A673 (cell line): ENCODE data around the gene IL17A. TPM values are rescaled to one million over a fixed set of nuclear protein-coding genes. Genes with fewer than 3 reads are reported as not detected.
"Not testable (repeated sequence)": the region's sequence is repeated elsewhere in the genome, so short reads cannot be mapped to it uniquely, and the experiment has no call there.

Source experiments
- BruUV-seq: library from RNA; stranded (reverse); fragments of 400-500 nt; replicated peaks from 2 replicates; lab custom pipeline; 2021; lab: Mats Ljungman, UMichigan
- CTCF ChIA-PET: fragments of 300-600 bp; sonication (Branson Sonifier 250); formaldehyde crosslinking; loops from one replicate; lab custom pipeline; 2022; ENCODE audit warnings: antibody characterized with exemption; lab: Charles Lee
- POLR2A ChIA-PET: fragments of 300-600 bp; sonication (Branson Sonifier 250); formaldehyde crosslinking; loops from one replicate; lab custom pipeline; 2022; ENCODE audit warnings: antibody characterized with exemption; ENCODE audit not compliant: low non-redundant PET; lab: Charles Lee
- DNase-seq: peaks from one replicate; pipeline ENCODE4 v3.0.0-alpha.2; 2015; ENCODE audit warnings: low spot score
- H3K27ac ChIP-seq: fragments of 200-600 bp; sonication (generic); 2 replicates; pipeline ENCODE4 v1.5.1; 2016; ENCODE audit warnings: mixed run types, low read depth, mild to moderate bottlenecking, mixed read lengths, antibody characterized with exemption, low read length; ENCODE audit not compliant: poor library complexity, severe bottlenecking
- H3K27me3 ChIP-seq: fragments of 200-600 bp; sonication (generic); replicated peaks from 2 replicates; pipeline ENCODE4 v1.6.1; 2017; ENCODE audit warnings: mixed run types, low read depth, mild to moderate bottlenecking, mixed read lengths, antibody characterized with exemption, low read length; ENCODE audit not compliant: insufficient read depth, poor library complexity
- H3K36me3 ChIP-seq: fragments of 200-600 bp; sonication (generic); 2 replicates; pipeline ENCODE4 v1.6.1; 2016; ENCODE audit warnings: mixed run types, mild to moderate bottlenecking, mixed read lengths, antibody characterized with exemption, low read length; ENCODE audit not compliant: insufficient read depth, poor library complexity, severe bottlenecking
- H3K4me1 ChIP-seq: fragments of 200-600 bp; sonication (generic); 2 replicates; pipeline ENCODE4 v1.6.1; 2017; ENCODE audit warnings: mixed run types, mild to moderate bottlenecking, mixed read lengths, antibody characterized with exemption, low read length; ENCODE audit not compliant: insufficient read depth, poor library complexity, severe bottlenecking
- H3K4me3 ChIP-seq: fragments of 200-600 bp; sonication (generic); 2 replicates; pipeline ENCODE4 v1.5.1; 2016; ENCODE audit warnings: low read depth, mixed run types, mild to moderate bottlenecking, mixed read lengths, low read length; ENCODE audit not compliant: poor library complexity, severe bottlenecking
- H3K9me3 ChIP-seq: fragments of 200-600 bp; sonication (generic); 2 replicates; pipeline ENCODE4 v1.6.1; 2016; ENCODE audit warnings: mixed run types, low read depth, mild to moderate bottlenecking, mixed read lengths, antibody characterized with exemption, low read length; ENCODE audit not compliant: poor library complexity, severe bottlenecking
- CTCF ChIP-seq: fragments of 300-800, 200-600 bp; sonication (generic); conservative IDR thresholded peaks from 2 replicates; pipeline ENCODE4 v1.5.1; 2017; ENCODE audit warnings: low read depth, mild to moderate bottlenecking, antibody characterized with exemption, low read length, moderate library complexity, mixed read lengths
- EZH2 ChIP-seq: fragments of 200-600 bp; sonication (generic); IDR thresholded peaks from 2 replicates; pipeline ENCODE4 v1.6.1; 2017; ENCODE audit warnings: borderline replicate concordance, low read depth, mild to moderate bottlenecking, mixed read lengths, antibody characterized with exemption, low read length; ENCODE audit not compliant: poor library complexity, severe bottlenecking
- intact Hi-C: fragments of 100-400 bp; cut with micrococcal nuclease; formaldehyde crosslinking; loops from one replicate; pipeline ENCODE4 v1.10.0; 2022; ENCODE audit not compliant: unreplicated experiment
- total RNA-seq: library from RNA; stranded (reverse); gene quantifications from 2 replicates; pipeline ENCODE4 v1.2.3, GENCODE V29; 2021

IL17A gene
- total RNA-seq, 1 experiment from 2014 or later, result not detected

GRCh38 chr6:52167267-52167666 lies 18.9 kb upstream of the IL17A start:
- Histone ChIP-seq H3K4me1 (peaks cover 17% of the 10 kb centered on the region), H3K4me3 (no peak overlapping the region), H3K9me3 (no peaks in the 10 kb centered on the region), H3K27me3 (no peaks in the 10 kb centered on the region), H3K27ac (no peak overlapping the region), H3K36me3 (no peaks in the 10 kb centered on the region)
- ChIA-PET CTCF (interaction anchor here (0.5 kb wide), 1 partner anchor 240 kb away, joined by 11 read pairs; no protein-coding TSS in a partner anchor), POLR2A (no interaction called here)
- no peak for TF ChIP-seq CTCF
- TF ChIP-seq EZH2, result no peak
- DNase-seq, result no peak
- BruUV-seq, result no TSS peak
- intact Hi-C loops, result no loop called here

DNA sequence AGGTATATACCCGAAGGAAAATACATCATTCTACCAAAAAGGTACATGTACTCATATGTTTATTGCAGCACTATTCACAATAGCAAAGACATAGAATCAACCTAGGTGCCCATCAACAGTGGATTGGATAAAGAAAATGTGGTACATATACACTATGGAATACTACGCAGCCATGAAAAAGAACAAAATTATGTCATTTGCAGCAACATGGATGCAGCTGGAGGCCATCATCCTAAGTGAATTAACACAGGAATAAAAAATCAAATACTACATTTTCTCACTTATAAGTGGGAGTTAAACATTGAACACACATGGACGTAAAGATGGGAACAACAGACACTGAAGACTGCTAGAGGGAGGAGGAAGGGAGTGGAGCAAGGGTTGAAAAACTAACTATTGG lies 17.8 kb upstream of the IL17A start:
- POLR2A ChIA-PET, result not testable (repeated sequence)

DNA sequence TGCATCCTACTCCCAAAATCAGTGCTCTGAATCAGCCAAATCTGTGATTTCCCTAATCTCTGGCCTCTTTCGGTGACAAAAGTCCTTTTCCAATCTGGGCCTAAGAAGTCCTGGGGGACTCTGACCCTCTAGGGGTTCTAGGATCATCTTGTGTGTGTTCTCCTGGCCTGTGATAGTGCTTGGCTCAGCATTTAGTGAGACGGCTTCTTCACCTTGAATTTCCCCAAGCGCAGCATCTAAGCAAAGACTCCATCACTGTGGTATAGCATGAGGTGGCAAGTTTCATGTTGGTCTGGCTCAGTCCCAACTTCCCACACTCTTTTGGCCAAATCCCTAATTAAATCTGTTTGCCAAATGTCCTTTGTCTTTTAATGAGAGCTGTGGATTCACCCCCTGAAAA lies 12.1 kb upstream of the IL17A start:
- no TSS peak for BruUV-seq
- DNase-seq, result no peak
- Histone ChIP-seq H3K4me1 (no peaks in the 10 kb centered on the region), H3K4me3 (no peak overlapping the region), H3K36me3 (no peaks in the 10 kb centered on the region), H3K27ac (no peak overlapping the region), H3K27me3 (no peaks in the 10 kb centered on the region), H3K9me3 (no peaks in the 10 kb centered on the region)
- POLR2A ChIA-PET, result no interaction called here
- CTCF ChIA-PET, result no interaction called here
- intact Hi-C loops, result no loop called here
- TF ChIP-seq CTCF (no peak), EZH2 (no peak)

More for the DNA sequence above, 17.8 kb upstream of the IL17A start:
- BruUV-seq, DNase-seq, CTCF ChIA-PET, H3K9me3 ChIP-seq, H3K36me3 ChIP-seq, intact Hi-C loops, H3K27me3 ChIP-seq, H3K27ac ChIP-seq, H3K4me3 ChIP-seq: not testable (repeated sequence)
- H3K4me1 ChIP-seq, result peaks cover 13% of the 10 kb centered on the region

DNA sequence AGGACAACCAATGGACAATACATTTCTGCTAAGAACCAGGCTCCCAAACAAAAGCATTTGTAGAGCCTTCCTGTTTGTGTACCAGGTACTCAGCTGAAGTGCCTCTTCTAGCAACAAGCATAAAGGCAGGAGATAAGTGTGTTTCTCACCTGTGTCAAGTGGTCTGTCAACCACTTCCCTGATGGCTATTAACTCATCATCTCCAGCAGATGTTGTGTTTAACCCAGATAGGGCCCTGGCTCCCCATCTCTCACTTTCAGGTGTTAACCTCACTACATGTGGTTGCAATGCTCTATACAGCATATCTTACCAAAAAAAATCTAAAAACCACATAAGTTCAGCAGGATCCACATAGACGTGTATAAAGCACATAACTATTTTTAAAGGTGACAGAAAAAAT lies 9.6 kb upstream of the IL17A start:
- Histone ChIP-seq H3K9me3 (no peaks in the 10 kb centered on the region), H3K4me1 (no peaks in the 10 kb centered on the region), H3K4me3 (no peak overlapping the region), H3K27me3 (no peaks in the 10 kb centered on the region), H3K27ac (no peak overlapping the region), H3K36me3 (no peaks in the 10 kb centered on the region)
- intact Hi-C loops, result no loop called here
- DNase-seq, result no peak
- TF ChIP-seq CTCF, result no peak
- TF ChIP-seq EZH2, result no peak
- ChIA-PET CTCF (no interaction called here), POLR2A (no interaction called here)
- no TSS peak for BruUV-seq
